Uterus (tissue), 4 donors: ENCODE measurements around the gene UST. TPM values are rescaled to one million over a fixed set of nuclear protein-coding genes. Genes with fewer than 3 reads are reported as not detected.

ENCODE experiments used
- DNase-seq, 2 donors: peaks; one replicate each; pipeline ENCODE4 v3.0.0-alpha.2; 2019 to 2020
- H3K27ac ChIP-seq, 2 donors: fragments of 200-600 bp; sonication (generic); 1 replicate in 1 of 2; 2 replicates in 1 of 2; pipeline ENCODE4 v1.5.1; 2016 to 2018
- H3K27me3 ChIP-seq, 2 donors: fragments of 200-600 bp; sonication (generic); one replicate each; pipeline ENCODE4 v1.5.1; 2018 to 2019; ENCODE audit warnings: control low read depth in 1 of 2
- H3K36me3 ChIP-seq, 2 donors: fragments of 200-600 bp; sonication (generic); one replicate each; pipeline ENCODE4 v1.5.1; 2019; ENCODE audit warnings: control low read depth in 1 of 2
- H3K4me1 ChIP-seq, 2 donors: fragments of 200-600 bp; sonication (generic); one replicate each; pipeline ENCODE4 v1.5.1; 2018 to 2019; ENCODE audit warnings: control low read depth in 1 of 2
- H3K4me3 ChIP-seq, 2 donors: fragments of 200-600 bp; sonication (generic); 1 replicate in 1 of 2; 2 replicates in 1 of 2; pipeline ENCODE4 v1.5.1; 2018 to 2019; ENCODE audit warnings: mild to moderate bottlenecking in 1 of 2
- H3K9me3 ChIP-seq, 2 donors: fragments of 200-600 bp; sonication (generic); one replicate each; pipeline ENCODE4 v1.5.1; 2019; ENCODE audit warnings: control low read depth in 1 of 2
- POLR2A ChIP-seq, 2 donors: fragments of 450-650 bp; IDR thresholded peaks; one replicate each; pipeline ENCODE4 v1.6.1; 2016; ENCODE audit warnings: antibody characterized with exemption in 2 of 2, mild to moderate bottlenecking in 1 of 2, moderate library complexity in 1 of 2
- intact Hi-C: fragments of 100-400 bp; cut with DNase I; formaldehyde crosslinking; loops from one replicate; pipeline ENCODE4 v1.15.1; 2023; ENCODE audit warnings: low total_unique reads
- total RNA-seq, 4 donors: library from RNA; depleted of rRNA in 3 of 4; stranded (reverse); fragments of >200 nt in 3 of 4; gene quantifications; one replicate each; pipeline versions ENCODE4 v1.1.0 to v1.2.4, GENCODE V29; 2014 to 2023
- TF ChIP-seq, protein P1 (sequence below), 4 experiments: fragments of 200-600 bp in 2 of 4; fragments of 450-650 bp in 2 of 4; sonication (generic) in 2 of 4; IDR thresholded peaks; one replicate each; pipeline ENCODE4 v1.5.1; 2016 to 2019; ENCODE audit warnings: antibody characterized with exemption in 4 of 4, mild to moderate bottlenecking in 2 of 4, moderate library complexity in 1 of 4
- donor health status: DM: yes; HTN: yes; CAD: no.

UST gene
- total RNA-seq, 4 donors from 2014 or later = 6.1 to 23.2 (median 17.2) TPM

DNA sequence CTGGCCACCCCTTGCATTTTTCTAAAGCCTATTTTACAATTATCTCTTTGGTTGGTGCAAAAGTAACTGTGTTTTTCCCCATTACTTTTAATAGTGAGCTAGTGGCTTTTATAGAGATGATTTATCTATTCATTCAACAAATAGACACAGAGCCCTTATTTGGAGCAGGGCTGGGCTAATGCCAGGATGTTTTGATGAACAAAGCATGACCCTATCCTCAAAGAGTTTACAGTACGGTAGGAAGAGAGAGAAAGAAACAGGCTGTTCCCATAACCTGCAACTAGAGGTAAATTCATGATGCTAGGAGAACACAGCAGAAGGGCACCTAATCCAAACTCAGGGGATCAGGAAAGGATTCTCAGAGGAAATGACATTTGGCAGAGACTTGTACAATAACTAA, 37.3 kb upstream of the UST start:
- Histone ChIP-seq H3K27me3 (no peaks in the 10 kb centered on the region), H3K27ac (peak overlapping the region in 1 of 2 donors; percentile 49), H3K36me3 (no peaks in the 10 kb centered on the region), H3K9me3 (no peaks in the 10 kb centered on the region), H3K4me1 (no peaks in the 10 kb centered on the region), H3K4me3 (no peak overlapping the region)
- intact Hi-C loops = no loop called here
- TF ChIP-seq, protein P1, sequence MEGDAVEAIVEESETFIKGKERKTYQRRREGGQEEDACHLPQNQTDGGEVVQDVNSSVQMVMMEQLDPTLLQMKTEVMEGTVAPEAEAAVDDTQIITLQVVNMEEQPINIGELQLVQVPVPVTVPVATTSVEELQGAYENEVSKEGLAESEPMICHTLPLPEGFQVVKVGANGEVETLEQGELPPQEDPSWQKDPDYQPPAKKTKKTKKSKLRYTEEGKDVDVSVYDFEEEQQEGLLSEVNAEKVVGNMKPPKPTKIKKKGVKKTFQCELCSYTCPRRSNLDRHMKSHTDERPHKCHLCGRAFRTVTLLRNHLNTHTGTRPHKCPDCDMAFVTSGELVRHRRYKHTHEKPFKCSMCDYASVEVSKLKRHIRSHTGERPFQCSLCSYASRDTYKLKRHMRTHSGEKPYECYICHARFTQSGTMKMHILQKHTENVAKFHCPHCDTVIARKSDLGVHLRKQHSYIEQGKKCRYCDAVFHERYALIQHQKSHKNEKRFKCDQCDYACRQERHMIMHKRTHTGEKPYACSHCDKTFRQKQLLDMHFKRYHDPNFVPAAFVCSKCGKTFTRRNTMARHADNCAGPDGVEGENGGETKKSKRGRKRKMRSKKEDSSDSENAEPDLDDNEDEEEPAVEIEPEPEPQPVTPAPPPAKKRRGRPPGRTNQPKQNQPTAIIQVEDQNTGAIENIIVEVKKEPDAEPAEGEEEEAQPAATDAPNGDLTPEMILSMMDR (IDR thresholded peaks at IDR 0.05) = no peak
- TF ChIP-seq POLR2A (IDR thresholded peaks at IDR 0.05) = no peak
- DNase-seq = no peak

DNA sequence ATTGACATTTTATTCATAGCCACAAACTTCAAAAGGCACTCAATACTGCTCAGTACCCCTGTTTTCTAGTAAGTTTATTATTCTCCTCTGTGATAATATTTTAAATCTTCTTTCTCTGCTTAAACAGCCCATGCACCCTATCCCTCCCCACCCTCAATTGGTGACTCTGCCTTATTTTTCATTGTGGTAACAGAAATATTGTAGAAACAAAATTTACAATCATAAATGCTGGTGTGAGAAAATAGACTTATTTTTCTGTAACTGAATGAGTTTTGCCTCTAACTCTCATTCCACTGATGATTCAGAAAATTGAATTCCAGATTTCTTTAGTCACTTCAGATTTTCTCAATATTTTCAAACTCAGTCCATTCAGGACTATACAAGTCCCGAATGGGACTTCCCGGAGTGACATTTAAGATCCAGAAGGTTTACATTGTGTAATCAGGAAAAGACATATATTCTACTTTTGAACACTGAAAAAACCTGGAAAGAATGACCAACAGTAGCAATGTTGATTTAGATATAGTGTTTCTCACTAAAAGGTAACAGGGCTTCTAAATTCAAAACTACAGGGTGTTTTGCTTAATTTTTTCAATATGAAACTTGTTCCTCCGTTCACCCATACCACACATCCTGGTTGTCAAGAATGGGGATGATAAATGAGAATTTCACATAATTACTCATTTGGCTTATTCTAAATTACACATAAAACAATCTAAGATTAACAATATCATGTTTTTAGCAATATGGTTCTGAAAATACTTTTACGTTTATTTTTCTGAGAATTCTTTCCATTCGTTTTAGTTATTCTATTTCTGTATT, 34.8 kb upstream of the UST start:
- Histone ChIP-seq H3K9me3 (no peaks in the 10 kb centered on the region), H3K4me1 (no peaks in the 10 kb centered on the region), H3K27ac (no peak overlapping the region), H3K27me3 (no peaks in the 10 kb centered on the region), H3K4me3 (no peak overlapping the region), H3K36me3 (no peaks in the 10 kb centered on the region)
- intact Hi-C loops = no loop called here
- DNase-seq = no peak
- no peak for TF ChIP-seq POLR2A (IDR thresholded peaks at IDR 0.05)
- TF ChIP-seq, protein P1 (IDR thresholded peaks at IDR 0.05) = no peak

DNA sequence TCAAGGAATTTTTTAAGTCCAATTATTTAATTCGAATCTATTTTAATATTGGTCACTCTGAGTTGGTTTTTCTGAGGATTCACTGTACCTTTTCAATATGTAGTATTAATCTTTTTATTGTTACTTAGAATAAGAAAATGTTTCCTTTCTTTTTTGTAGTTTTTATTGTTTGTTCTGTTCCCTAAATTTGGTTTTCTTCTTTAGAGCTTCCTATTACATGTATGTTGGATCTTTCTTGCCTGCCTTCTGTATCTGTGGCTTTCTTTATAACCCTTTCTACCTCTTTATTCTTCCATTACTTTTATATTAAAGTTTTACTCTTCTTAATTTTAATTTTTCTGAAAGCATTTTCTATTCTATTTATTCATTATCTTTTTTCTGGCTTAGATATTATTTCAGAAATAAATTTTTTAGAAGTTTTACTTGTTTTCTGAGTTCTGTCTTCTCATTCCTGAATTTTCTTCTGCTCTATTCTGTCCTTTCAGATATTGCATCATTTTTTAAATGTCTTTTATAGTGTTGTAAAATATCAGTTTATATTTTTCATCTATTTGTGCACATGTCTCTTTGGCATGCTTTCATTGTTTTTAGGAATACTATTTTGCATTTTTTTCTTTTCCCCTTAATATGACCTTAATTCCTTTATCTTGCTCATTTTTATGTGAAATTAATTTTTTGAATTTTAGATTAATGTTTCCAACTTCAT, 33.6 kb upstream of the UST start:
- DNase-seq = no peak
- H3K27ac ChIP-seq = no peak overlapping the region
- no peaks in the 10 kb centered on the region for H3K4me1 ChIP-seq
- TF ChIP-seq, protein P1 (IDR thresholded peaks at IDR 0.05) = no peak
- TF ChIP-seq POLR2A (IDR thresholded peaks at IDR 0.05) = no peak
- no peaks in the 10 kb centered on the region for H3K27me3 ChIP-seq
- H3K9me3 ChIP-seq = no peaks in the 10 kb centered on the region
- no peak overlapping the region for H3K4me3 ChIP-seq
- intact Hi-C loops = no loop called here
- H3K36me3 ChIP-seq = no peaks in the 10 kb centered on the region

DNA sequence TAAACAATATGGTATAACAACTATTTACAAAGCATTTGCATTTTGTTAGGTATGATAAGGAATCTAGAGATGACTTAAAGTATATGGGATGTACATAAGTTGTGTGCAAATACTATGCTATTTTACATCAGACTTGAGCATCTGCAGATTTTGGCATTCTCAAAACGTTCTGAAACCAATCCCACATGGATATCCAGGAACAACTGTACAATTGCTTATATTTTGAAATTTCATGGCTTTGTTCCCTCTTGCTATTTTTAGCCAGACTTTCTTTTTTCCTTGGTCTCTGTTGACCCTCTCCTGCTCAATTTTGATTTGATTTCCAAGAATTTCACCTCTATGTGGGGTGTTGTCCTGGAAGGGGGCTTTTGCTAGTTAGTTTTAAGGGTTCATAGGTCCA, 32.9 kb upstream of the UST start:
- DNase-seq = no peak
- Histone ChIP-seq H3K27me3 (no peaks in the 10 kb centered on the region), H3K27ac (no peak overlapping the region), H3K36me3 (no peaks in the 10 kb centered on the region), H3K9me3 (no peaks in the 10 kb centered on the region), H3K4me3 (no peak overlapping the region), H3K4me1 (no peaks in the 10 kb centered on the region)
- no peak for TF ChIP-seq POLR2A (IDR thresholded peaks at IDR 0.05)
- TF ChIP-seq, protein P1 (IDR thresholded peaks at IDR 0.05) = no peak
- intact Hi-C loops = no loop called here

DNA sequence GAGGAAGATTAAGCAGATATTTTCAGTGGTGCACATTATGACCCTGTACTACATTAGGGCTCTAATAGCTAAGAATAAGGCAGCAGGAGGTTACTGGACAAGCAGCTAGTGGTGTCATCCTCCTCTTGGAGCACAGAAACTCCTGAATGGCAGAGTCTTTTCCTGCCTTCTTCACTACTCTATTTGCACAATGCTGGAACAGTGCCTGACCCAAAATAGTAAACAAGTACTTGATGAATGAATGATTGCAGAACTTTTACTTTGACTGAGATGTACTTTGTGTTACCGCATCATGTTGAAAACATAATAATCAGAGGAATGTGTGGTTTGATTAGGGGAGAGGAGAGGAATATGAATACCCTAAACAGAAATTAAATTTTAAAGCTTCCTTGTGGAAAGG, 30.0 kb upstream of the UST start:
- Histone ChIP-seq H3K36me3 (no peaks in the 10 kb centered on the region), H3K27me3 (no peaks in the 10 kb centered on the region), H3K4me1 (no peaks in the 10 kb centered on the region), H3K4me3 (no peak overlapping the region), H3K27ac (no peak overlapping the region), H3K9me3 (no peaks in the 10 kb centered on the region)
- intact Hi-C loops = no loop called here
- TF ChIP-seq, protein P1 (IDR thresholded peaks at IDR 0.05) = no peak
- TF ChIP-seq POLR2A (IDR thresholded peaks at IDR 0.05) = no peak
- DNase-seq = no peak
